Neural progenitor cell (in vitro differentiated cells): Measurements from ENCODE around the gene TBC1D30.

Experiments used
- CTCF ChIP-seq: fragments of 200-600 bp; sonication (generic); IDR thresholded peaks from 2 replicates; pipeline ENCODE4 v1.5.1; 2017; ENCODE audit warnings: antibody characterized with exemption, mild to moderate bottlenecking
- EZH2 ChIP-seq: fragments of 200-600 bp; sonication (generic); IDR thresholded peaks from 2 replicates; pipeline ENCODE4 v1.6.1; 2017; ENCODE audit warnings: antibody characterized with exemption, mild to moderate bottlenecking, moderate library complexity
- EZH2phosphoT487 ChIP-seq: fragments of 200-600 bp; sonication (generic); IDR thresholded peaks from 2 replicates; pipeline ENCODE4 v1.6.1; 2017; ENCODE audit warnings: antibody characterized with exemption

GRCh38 chr12:64907097-64907496, 82.7 kb downstream of the TBC1D30 start:
- TF ChIP-seq CTCF (no peak), EZH2 (no peak), EZH2phosphoT487 (no peak)
